ENCODE measurements around the gene CMTM7.

DNA sequence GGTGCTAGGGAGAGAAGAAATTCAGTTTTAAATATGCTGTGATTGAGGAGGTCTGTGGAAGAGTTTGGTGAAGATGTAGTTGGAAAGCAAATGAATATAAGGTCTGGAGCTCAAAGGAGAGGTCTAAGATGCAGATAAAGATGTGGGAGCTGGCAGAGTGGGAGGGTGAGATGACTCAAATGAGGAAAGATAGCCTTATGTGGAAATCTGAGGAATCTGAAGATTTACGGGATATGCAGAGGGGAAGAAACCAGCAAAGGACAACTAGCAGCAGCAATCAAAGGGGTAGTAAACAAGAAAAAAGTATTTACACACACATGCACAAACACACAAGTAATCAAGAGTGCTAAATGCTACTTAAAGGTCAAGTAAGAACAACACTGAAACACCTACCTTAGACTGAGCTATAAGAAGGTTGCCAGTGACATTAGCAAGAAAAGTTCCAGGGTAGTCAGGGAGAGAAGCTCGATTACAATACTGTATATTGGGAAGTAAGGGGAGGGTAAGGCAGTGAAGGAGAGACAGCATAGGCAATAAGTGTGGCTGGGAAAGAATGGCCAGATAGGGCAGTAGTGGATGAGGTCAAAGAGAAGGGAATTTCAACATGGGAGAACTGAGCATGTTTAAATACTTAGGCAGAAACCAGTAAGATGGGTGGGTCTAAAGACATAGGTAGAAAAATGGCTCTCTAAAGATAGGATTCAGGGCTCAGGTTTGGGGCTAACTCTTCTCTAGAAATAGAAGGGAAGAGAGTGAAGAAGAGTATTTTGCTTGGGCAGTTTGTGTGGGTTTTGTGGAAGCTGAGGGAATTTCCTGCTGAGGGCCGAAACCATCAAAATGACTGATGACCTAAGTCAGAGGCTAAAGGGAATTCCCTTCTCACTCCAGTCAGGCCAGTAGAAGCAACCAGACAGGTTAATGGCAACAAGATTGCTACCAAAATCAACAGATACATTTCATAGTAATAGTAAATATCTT, 102.1 kb downstream of the CMTM7 start:
- TF ChIP-seq, protein P1, sequence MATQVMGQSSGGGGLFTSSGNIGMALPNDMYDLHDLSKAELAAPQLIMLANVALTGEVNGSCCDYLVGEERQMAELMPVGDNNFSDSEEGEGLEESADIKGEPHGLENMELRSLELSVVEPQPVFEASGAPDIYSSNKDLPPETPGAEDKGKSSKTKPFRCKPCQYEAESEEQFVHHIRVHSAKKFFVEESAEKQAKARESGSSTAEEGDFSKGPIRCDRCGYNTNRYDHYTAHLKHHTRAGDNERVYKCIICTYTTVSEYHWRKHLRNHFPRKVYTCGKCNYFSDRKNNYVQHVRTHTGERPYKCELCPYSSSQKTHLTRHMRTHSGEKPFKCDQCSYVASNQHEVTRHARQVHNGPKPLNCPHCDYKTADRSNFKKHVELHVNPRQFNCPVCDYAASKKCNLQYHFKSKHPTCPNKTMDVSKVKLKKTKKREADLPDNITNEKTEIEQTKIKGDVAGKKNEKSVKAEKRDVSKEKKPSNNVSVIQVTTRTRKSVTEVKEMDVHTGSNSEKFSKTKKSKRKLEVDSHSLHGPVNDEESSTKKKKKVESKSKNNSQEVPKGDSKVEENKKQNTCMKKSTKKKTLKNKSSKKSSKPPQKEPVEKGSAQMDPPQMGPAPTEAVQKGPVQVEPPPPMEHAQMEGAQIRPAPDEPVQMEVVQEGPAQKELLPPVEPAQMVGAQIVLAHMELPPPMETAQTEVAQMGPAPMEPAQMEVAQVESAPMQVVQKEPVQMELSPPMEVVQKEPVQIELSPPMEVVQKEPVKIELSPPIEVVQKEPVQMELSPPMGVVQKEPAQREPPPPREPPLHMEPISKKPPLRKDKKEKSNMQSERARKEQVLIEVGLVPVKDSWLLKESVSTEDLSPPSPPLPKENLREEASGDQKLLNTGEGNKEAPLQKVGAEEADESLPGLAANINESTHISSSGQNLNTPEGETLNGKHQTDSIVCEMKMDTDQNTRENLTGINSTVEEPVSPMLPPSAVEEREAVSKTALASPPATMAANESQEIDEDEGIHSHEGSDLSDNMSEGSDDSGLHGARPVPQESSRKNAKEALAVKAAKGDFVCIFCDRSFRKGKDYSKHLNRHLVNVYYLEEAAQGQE (IDR thresholded peaks at IDR 0.05; ENCODE audit: unreplicated experiment) = no peak
- TF ChIP-seq, protein P2, sequence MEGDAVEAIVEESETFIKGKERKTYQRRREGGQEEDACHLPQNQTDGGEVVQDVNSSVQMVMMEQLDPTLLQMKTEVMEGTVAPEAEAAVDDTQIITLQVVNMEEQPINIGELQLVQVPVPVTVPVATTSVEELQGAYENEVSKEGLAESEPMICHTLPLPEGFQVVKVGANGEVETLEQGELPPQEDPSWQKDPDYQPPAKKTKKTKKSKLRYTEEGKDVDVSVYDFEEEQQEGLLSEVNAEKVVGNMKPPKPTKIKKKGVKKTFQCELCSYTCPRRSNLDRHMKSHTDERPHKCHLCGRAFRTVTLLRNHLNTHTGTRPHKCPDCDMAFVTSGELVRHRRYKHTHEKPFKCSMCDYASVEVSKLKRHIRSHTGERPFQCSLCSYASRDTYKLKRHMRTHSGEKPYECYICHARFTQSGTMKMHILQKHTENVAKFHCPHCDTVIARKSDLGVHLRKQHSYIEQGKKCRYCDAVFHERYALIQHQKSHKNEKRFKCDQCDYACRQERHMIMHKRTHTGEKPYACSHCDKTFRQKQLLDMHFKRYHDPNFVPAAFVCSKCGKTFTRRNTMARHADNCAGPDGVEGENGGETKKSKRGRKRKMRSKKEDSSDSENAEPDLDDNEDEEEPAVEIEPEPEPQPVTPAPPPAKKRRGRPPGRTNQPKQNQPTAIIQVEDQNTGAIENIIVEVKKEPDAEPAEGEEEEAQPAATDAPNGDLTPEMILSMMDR (conservative IDR thresholded peaks at IDR 0.05; ENCODE audit: low read depth in 2 of 2) = no peak
- TF ChIP-seq NANOG (IDR thresholded peaks at IDR 0.05; ENCODE audit: borderline replicate concordance) (no peak), ZNF114 (CRISPR knock-in tag; IDR thresholded peaks at IDR 0.05) (no peak), EZH2 (IDR thresholded peaks at IDR 0.05; ENCODE audit: low read depth, unreplicated experiment) (no peak), EZH2phosphoT487 (IDR thresholded peaks at IDR 0.05; ENCODE audit: unreplicated experiment) (no peak), POLR2AphosphoS5 (IDR thresholded peaks at IDR 0.05; ENCODE audit: low read depth) (no peak), CREB1 (CRISPR knock-in tag; IDR thresholded peaks at IDR 0.05; ENCODE audit: low read depth) (no peak)
- TF ChIP-seq, protein P3, sequence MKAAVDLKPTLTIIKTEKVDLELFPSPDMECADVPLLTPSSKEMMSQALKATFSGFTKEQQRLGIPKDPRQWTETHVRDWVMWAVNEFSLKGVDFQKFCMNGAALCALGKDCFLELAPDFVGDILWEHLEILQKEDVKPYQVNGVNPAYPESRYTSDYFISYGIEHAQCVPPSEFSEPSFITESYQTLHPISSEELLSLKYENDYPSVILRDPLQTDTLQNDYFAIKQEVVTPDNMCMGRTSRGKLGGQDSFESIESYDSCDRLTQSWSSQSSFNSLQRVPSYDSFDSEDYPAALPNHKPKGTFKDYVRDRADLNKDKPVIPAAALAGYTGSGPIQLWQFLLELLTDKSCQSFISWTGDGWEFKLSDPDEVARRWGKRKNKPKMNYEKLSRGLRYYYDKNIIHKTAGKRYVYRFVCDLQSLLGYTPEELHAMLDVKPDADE (IDR thresholded peaks at IDR 0.05) = no peak
